Parathyroid adenoma (tissue), 2 donors: ENCODE results near the gene IMPACT.
A peak's percentile ranks its signal among the peaks of the same experiment; 100 is the strongest.

Source experiments
- H2AFZ ChIP-seq: fragments of 300-600 bp; sonication (generic); one replicate; pipeline ENCODE4 v1.7.0; 2017; ENCODE audit warnings: antibody characterized with exemption, mild to moderate bottlenecking
- H3K27ac ChIP-seq: fragments of 300-600 bp; sonication (generic); one replicate; pipeline ENCODE4 v1.7.0; 2017
- H3K27me3 ChIP-seq: fragments of 300-600 bp; sonication (generic); one replicate; pipeline ENCODE4 v1.7.0; 2017; ENCODE audit warnings: low read length; ENCODE audit not compliant: control insufficient read depth, insufficient read depth
- H3K36me3 ChIP-seq: fragments of 300-600 bp; sonication (generic); one replicate; pipeline ENCODE4 v1.7.0; 2017; ENCODE audit warnings: low read length; ENCODE audit not compliant: control insufficient read depth, insufficient read depth
- H3K4me1 ChIP-seq: fragments of 300-600 bp; sonication (generic); one replicate; pipeline ENCODE4 v1.7.0; 2017; ENCODE audit warnings: control low read depth
- H3K4me2 ChIP-seq: fragments of 300-600 bp; sonication (generic); one replicate; pipeline ENCODE4 v1.7.0; 2017; ENCODE audit warnings: low read length
- H3K4me3 ChIP-seq: fragments of 300-600 bp; sonication (generic); one replicate; pipeline ENCODE4 v1.7.0; 2017; ENCODE audit warnings: low read depth, low read length
- H3K79me2 ChIP-seq: fragments of 300-600 bp; sonication (generic); one replicate; pipeline ENCODE4 v1.7.0; 2017; ENCODE audit warnings: control low read depth
- H3K9ac ChIP-seq: fragments of 300-600 bp; sonication (generic); one replicate; pipeline ENCODE4 v1.7.0; 2017; ENCODE audit warnings: mild to moderate bottlenecking
- H3K9me3 ChIP-seq: fragments of 300-600 bp; sonication (generic); one replicate; pipeline ENCODE4 v1.7.0; 2017; ENCODE audit warnings: low read length; ENCODE audit not compliant: control insufficient read depth
- TF ChIP-seq, protein P1 (sequence below): fragments of 300-600 bp; sonication (generic); IDR thresholded peaks from one replicate; pipeline ENCODE4 v1.7.0; 2017; ENCODE audit warnings: antibody characterized with exemption, mild to moderate bottlenecking
- donor health status: primary hyperparathyroidism.

The IMPACT gene

GRCh38 chr18:24397131-24397693 is 29.3 kb upstream of the IMPACT start:
- H3K9me3 ChIP-seq, result no peaks in the 10 kb centered on the region
- peak overlapping the region; percentile 89 for H3K4me2 ChIP-seq
- peak overlapping the region; percentile 99 for H2AFZ ChIP-seq
- H3K4me1 ChIP-seq, result peaks cover 3% of the 10 kb centered on the region
- peak overlapping the region; percentile 41 for H3K27ac ChIP-seq
- H3K79me2 ChIP-seq, result no peaks in the 10 kb centered on the region
- H3K27me3 ChIP-seq, result no peaks in the 10 kb centered on the region
- no peaks in the 10 kb centered on the region for H3K36me3 ChIP-seq
- H3K9ac ChIP-seq, result no peak overlapping the region
- H3K4me3 ChIP-seq, result peak overlapping the region; percentile 70
- TF ChIP-seq, protein P1, sequence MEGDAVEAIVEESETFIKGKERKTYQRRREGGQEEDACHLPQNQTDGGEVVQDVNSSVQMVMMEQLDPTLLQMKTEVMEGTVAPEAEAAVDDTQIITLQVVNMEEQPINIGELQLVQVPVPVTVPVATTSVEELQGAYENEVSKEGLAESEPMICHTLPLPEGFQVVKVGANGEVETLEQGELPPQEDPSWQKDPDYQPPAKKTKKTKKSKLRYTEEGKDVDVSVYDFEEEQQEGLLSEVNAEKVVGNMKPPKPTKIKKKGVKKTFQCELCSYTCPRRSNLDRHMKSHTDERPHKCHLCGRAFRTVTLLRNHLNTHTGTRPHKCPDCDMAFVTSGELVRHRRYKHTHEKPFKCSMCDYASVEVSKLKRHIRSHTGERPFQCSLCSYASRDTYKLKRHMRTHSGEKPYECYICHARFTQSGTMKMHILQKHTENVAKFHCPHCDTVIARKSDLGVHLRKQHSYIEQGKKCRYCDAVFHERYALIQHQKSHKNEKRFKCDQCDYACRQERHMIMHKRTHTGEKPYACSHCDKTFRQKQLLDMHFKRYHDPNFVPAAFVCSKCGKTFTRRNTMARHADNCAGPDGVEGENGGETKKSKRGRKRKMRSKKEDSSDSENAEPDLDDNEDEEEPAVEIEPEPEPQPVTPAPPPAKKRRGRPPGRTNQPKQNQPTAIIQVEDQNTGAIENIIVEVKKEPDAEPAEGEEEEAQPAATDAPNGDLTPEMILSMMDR, result no peak

DNA sequence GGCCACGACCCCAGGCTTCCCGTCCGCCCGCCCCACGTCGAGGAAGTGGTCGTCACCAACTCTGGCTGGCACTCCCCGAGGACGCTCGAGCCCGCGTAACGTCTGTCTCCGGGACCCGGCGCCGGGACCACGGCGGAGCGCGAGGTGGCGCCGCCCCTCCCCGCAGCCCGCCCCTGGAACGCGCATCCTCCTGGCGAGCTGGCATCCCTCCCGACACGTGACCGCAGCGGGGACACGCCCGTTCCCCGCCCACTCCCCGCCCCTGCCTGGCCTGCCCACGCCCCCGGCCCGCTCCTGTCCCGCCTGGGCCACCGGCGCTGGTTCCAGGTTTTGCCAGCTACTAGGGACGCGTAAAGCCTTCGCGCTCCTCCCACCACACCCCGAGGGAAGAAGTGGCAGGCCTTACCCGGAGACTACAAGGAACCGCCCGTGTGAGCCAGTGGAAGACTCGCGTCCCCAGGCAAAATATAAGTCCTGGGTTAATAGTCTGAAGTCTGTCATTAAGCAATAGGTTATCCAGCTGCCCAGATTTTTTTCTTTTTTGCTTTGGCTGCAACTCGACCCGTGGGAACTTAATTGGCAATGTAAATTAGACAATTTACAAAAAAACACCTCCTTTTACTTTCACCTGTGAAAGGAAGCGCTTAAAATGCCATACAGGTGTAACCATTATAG is 28.6 kb upstream of the IMPACT start, which contains the start of gene OSBPL1A:
Gene OSBPL1A, minus strand, starts transcription at position 131 of the 675 bp plus-strand sequence. CDS start 20,291 bp downstream, outside the sequence.
- TF ChIP-seq, protein P1, result no peak
- Histone ChIP-seq H3K4me2 (peak within 1 kb of the TSS; percentile 89), H2AFZ (peak within 1 kb of the TSS; percentile 99), H3K79me2 (no peaks in the 10 kb centered on the region), H3K4me1 (peaks cover 3% of the 10 kb centered on the region), H3K4me3 (peak within 1 kb of the TSS; percentile 70), H3K27ac (peak within 1 kb of the TSS; percentile 41), H3K9ac (no peak within 1 kb of the TSS), H3K27me3 (no peaks in the 10 kb centered on the region), H3K36me3 (no peaks in the 10 kb centered on the region), H3K9me3 (no peaks in the 10 kb centered on the region)

- Histone ChIP-seq H3K79me2 (no peaks in the 10 kb centered on the region), H3K9me3 (no peaks in the 10 kb centered on the region), H3K36me3 (no peaks in the 10 kb centered on the region), H2AFZ (peak overlapping the region; percentile 99), H3K4me1 (peaks cover 3% of the 10 kb centered on the region), H3K27ac (no peak overlapping the region), H3K4me2 (peak overlapping the region; percentile 89), H3K27me3 (no peaks in the 10 kb centered on the region), H3K4me3 (peak overlapping the region; percentile 70), H3K9ac (no peak overlapping the region)
- TF ChIP-seq, protein P1, result no peak
Measured at GRCh38 chr18:24398540-24398939, 27.9 kb upstream of the IMPACT start.

- H3K9ac ChIP-seq, result no peak overlapping the region
- H3K79me2 ChIP-seq, result no peaks in the 10 kb centered on the region
- no peak overlapping the region for H3K4me3 ChIP-seq
- TF ChIP-seq, protein P1, result no peak
- no peak overlapping the region for H3K4me2 ChIP-seq
- no peak overlapping the region for H3K27ac ChIP-seq
- H2AFZ ChIP-seq, result no peak overlapping the region
- H3K9me3 ChIP-seq, result no peaks in the 10 kb centered on the region
- no peaks in the 10 kb centered on the region for H3K36me3 ChIP-seq
- peaks cover 3% of the 10 kb centered on the region for H3K4me1 ChIP-seq
- no peaks in the 10 kb centered on the region for H3K27me3 ChIP-seq
Measured at GRCh38 chr18:24400587-24400986, 25.9 kb upstream of the IMPACT start.
